GM19324 (cell line): ENCODE data around the gene JUP.

Experiments
- ATAC-seq: cut with Tn5 transposase; IDR thresholded peaks from one replicate; pipeline ENCODE4 v1.9.1; 2021; ENCODE audit warnings: mild to moderate bottlenecking, moderate library complexity; ENCODE audit not compliant: unreplicated experiment, low FRiP score

The JUP gene

DNA sequence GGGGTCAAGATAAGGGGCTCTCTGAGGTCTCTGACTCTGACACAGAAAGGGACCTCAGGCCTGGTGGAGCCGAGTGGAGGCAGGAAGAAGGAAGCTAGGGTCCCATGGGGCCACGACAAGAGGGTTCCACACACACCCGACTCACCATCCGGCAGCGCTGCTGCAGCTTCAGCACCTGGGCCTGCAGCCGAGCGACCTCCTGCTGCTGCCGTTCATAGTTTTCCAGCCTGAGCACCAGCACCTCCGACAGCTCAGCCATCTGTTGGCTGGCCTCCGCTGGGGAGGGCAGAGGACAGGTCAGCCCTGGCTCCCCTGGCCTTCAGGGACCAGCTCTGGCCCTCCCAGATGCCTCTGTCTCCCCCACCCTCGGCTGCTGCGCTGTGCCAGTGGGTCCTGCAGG is 58.5 kb downstream of the JUP start:
- no peak for ATAC-seq

DNA sequence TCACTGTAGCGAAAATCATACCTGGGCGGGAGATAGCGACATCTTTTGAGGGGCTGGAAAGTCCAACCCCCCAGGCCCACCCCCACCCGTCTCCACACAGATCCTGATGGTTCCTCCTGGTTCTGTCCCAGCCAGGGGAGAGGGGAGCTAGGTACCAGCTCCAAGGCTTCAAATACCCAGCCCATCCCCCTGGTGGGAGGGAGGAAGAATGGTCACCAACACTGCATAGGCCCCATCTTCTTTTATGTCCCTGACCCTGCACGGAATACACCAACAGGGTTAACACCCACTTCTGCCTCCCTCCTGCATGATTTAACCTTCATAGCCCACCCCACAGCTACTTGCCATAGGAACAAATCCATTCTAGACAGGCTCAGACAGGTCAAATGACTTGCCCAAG is 61.4 kb downstream of the JUP start:
- no peak for ATAC-seq

- ATAC-seq, result no peak
Measured at GRCh38 chr17:41724476-41725050, 61.9 kb downstream of the JUP start.

DNA sequence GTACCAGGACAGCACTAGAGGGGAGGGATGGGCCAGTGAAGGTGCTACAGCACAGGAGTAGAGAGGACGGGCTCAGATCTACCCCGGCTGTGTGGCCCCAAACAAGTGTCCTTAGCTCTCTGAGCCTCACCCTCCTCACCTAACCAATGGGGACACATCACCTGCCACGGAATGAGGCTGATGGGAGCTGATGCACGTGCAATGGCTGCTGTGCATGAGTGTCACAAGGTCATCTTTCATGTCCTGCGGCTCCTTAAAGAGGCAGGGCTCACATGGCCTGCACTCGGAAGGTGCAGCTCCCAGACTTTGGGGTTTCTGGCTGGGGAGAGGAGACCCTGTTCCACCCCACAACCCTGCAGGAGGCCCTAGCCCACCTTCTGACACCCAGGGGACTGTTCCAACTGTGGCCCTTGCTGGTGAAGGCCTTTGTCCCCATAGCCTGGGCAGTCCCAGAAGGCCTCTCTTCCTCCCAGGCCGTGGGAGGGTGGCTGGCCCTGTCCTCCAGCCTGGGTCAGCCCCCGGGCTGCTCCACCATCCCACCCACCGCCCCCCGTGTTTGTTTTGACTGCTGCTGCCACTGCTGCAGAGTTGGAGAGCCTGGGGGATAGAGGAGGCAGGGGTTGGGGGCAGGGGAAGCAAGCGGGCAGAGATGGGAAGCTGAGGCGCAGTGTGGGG is 62.6 kb downstream of the JUP start:
- ATAC-seq, result no peak

DNA sequence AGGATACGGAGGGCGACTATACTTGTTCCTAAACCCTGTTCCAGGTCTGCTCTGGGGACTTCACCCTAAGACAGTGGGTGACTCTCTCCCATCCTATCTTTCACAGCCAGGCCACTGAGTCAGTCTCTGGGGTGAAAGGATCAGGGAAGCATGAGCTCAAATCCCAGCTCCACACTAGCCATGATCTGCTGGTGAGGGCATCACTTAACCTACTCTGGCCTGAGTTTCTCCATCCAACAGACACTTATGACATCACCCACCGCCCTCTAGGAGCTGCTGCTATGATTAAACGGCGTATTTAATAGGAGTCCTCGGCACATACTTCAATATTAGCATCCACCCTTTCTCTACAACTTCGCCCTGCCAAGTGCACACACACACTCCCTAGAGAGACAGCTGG is 64.3 kb downstream of the JUP start:
- no peak for ATAC-seq

- ATAC-seq, result no peak
Measured at GRCh38 chr17:41718287-41718645, 68.2 kb downstream of the JUP start.

DNA sequence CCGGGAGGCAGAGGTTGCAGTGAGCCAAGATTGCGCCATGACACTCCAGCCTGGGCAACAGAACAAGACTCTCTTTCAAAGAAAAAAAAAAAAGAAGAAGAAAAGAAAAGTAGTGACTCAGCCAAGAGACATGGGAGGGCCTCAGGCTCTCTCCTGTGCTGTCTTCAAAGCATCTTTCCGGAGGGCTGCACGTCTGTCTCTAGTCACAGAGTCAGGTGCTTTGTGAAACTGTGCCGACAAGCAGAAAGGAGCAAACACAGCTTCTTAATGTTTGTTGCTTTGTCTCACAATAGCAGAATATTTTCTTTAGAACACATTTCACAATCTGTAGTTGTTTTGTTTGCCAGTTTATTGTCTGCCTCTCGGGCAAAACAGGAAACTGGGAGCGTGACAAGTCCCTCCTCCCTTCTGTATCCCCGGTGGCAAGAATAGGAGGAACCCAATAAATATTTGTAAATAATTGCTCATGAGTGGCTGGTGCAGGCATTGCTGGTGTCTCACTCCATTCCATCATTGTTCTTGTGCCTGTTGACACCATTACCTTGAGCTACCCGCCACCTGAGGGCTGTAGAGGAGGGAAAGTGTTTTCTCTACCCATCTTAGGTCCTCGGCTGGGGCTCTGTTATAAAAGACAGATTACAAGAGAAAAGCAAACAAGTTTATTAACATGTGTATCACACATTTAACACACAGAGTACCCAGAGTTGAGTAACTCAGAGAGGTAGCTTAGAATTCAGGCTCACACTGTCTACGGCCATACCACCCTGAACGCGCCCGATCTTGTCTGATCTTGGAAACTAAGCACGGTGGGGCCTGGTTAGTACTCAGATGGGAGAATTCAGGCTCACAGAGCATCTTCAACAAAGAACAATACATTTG is 68.9 kb downstream of the JUP start:
- ATAC-seq, result no peak

DNA sequence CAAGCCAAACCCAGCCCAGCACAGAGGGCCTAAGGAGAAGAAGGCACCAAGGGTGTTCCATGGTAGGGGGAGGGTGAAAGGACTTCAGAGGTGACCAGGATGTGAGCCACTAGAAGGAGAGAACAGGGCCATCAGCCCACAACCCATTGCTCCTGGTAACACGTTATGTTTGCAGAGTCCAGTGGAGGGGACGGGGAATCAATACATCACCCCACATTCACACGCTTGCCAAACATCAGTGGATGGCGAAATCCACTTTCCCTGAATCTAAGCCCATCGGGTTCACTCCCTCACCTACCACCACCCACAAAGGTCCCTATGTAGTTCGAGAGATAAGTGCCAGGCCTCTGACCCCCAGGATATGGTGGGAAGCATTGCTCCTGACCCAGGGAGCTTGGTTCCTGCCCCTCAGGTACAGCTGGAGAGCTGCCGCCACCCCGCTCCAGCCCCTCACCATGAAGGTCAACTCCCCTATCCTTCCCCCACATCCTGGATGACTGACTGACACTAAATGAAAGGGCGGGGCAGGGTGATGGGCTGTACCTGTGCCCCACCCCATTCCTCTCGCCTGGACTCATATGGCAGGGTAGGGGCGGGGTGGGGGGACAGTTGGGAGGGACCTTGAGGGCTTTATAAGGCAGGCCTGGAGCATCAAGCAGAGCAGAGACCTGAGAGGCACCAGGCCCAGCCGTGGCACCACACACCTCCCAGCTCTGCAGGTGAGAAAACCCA is 74.7 kb downstream of the JUP start, which contains the start of gene GAST:
Gene GAST, plus strand, starts transcription at position 663 of the 732 bp plus-strand sequence. CDS start 3,106 bp downstream, outside the sequence.
- no peak for ATAC-seq

DNA sequence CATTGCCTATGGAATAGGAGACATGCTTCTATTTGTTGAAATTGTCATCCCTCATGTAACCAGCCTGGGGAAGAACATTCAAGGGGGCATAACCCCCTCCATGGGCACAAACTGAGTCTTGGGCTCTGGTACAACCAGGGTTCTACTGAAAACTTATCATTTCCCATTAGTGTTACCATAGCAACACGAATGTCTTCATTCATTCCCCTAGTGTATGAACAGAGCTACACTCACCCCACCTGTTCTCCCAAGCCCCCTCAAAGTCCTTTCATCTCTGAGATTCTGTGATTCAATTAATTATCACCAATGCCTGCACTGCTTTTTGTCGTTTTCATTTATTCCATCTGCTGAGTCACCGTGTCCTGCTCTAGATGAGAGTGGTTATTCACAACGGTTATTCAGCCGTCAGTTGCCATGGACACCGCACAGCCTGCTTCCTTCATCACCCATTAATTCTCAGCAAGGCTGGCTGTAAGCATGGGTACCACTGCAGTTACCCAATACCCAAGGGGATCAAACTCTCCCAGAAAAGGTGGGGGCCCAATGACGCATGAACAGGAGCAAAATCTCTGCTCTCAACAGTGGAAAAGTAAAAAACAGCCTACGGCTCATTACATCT is 75.9 kb downstream of the JUP start:
- ATAC-seq, result no peak

DNA sequence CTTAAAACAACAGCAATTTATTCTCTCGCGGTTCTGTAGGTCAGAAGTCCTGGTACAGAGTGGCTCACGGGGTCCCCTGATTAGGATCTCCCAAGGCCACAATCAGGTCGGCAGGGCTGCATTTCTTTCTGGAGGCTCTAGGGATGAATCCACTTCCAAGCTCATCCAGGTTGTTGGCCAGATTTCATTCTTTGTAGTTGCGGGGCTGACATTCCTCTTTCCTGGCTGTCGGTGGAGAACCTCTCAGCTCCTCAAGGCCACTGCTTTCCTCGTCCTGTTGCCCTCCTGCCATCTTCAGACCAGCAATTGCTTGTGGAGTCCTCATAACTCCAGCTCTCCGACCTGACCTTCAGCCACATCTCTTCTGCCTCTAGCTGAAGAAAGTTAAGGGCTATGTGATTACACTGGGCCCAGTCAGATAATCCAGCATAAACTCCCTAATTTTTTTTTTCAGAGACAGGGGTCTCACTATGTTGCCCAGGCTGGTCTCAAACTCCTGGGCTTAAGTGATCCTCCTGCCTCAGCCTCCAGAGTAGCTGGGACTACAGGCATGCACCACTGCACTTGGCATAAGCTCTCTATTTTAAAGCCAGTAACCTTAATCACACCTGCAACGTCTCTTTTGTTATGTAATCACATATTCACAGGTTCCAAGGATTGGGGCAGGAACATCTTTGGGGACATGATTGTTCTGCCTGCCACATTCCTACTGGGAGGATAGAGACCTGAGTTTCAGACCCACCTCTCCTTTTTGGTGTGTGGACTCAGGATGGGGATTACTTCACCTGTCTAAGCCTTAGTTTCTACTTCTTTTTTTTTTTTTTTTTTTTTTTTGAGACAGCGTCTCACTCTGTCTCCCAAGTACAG is 78.5 kb downstream of the JUP start:
- ATAC-seq, result no peak

- no peak for ATAC-seq
Measured at GRCh38 chr17:41705271-41705991, 81.1 kb downstream of the JUP start.
